Measurements from ENCODE around the gene SPRTN.

SPRTN gene

GRCh38 chr1:231382426-231382825 lies 44.3 kb downstream of the SPRTN start:
- DNase-seq = no peak

- DNase-seq = peak; percentile 52 to 53
These were observed 45.2 kb downstream of the SPRTN start for GRCh38 chr1:231383159-231383860.

- no peak for DNase-seq
These were observed 46.8 kb downstream of the SPRTN start for GRCh38 chr1:231384696-231385415.

- no peak for DNase-seq
These were observed 47.3 kb downstream of the SPRTN start for GRCh38 chr1:231385416-231385748.

- DNase-seq = no peak
These were observed 48.4 kb downstream of the SPRTN start for GRCh38 chr1:231386466-231386865.

GRCh38 chr1:231387770-231388669 lies 49.9 kb downstream of the SPRTN start:
- no peak for DNase-seq

GRCh38 chr1:231390071-231390470 lies 52.0 kb downstream of the SPRTN start:
- no peak for DNase-seq

- DNase-seq = no peak
These were observed 54.5 kb downstream of the SPRTN start for GRCh38 chr1:231392389-231393131.

GRCh38 chr1:231393668-231394067 lies 55.6 kb downstream of the SPRTN start:
- no peak for DNase-seq

- DNase-seq = peak; percentile 18 to 30
These were observed 57.2 kb downstream of the SPRTN start for GRCh38 chr1:231395076-231395997.

GRCh38 chr1:231395998-231396390 lies 57.9 kb downstream of the SPRTN start:
- no peak for DNase-seq

- no peak for DNase-seq
These were observed 58.5 kb downstream of the SPRTN start for GRCh38 chr1:231396643-231397042.

- DNase-seq = no peak
These were observed 60.0 kb downstream of the SPRTN start for GRCh38 chr1:231397886-231398671.

- DNase-seq = no peak
These were observed 63.4 kb downstream of the SPRTN start for GRCh38 chr1:231401478-231401877.

- DNase-seq = no peak
These were observed 66.2 kb downstream of the SPRTN start for GRCh38 chr1:231404318-231404717.

Measured in inflammatory macrophage (primary cell).